ENCODE results near the gene CSNK2B.

The CSNK2B gene

DNA sequence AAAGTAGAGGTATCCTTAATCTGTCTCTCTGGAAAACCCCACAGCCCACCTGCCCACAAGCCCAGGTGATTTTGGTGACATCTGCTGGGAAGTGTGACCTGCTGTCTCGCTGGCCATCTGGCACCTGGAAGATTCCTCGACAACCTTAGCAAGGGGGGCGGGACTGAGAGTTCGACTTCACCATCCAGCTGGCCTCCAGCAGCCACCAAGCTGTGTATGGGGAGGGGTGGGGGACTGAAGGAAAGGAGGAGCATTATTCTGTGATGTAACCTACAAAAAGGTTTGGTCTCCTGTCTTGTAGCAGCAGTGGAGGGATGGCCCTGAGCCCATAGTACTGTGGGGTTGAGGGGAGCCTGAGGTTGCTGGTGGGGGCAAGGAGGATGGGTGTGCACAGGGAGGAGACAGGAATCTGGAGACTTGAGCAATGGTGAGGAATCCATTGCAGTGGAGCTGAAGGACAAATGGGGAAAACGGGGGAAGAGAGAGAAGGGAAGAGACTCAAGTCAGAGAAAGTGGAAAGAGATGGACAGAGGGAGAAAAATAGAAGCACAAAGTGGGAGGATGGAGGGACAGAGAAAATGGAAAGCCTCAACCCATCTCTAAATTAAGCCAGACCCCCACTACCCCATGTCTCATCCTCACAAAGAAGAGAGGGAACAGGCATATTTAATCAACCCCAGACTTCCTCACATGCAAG, 44.8 kb downstream of the CSNK2B start:
- FAIRE-seq, result no peak
- no peak for DNase-seq (ENCODE audit: low spot score)

DNA sequence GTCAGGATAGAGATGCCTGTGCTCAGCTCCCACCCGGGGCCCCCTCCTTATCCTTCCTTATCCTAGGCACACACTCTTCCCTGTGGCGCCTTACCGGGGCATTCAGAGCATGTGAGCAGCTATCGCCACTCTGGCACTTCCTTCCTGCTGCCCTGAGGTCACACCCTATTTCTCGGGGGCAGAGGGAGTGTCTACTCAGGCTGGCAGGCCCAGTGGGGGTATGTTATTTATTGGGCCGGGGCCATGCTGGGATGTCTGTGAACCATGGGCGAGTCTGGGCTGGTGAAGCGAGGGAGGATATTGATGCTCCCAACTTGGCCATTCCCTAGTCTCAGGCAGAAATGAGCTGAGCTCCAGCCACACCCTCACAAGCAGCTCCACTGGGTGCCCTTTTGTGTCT, 45.4 kb downstream of the CSNK2B start:
- FAIRE-seq (no peak), DNase-seq (ENCODE audit: low spot score) (no peak)

DNA sequence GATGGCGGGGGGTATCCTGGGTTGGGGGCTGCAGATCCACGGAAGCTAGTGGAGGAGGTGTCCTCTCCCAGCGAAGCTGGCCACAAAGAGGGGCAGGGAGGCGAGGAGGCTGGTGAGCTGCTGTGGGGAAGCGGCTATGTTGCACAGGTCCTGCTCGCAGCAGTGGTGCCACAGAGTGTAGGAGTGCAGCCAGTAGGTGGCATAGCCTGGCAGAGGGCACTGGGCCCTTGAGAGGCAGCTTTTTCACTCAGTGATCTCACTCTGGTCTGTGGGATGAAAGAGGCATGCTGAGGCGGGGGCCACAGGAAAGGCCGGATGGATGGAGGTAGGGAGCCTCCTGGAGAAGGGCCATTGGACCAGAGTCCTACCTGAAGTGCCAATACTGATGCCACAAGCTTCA, 46.4 kb downstream of the CSNK2B start:
- no peak for FAIRE-seq
- no peak for DNase-seq (ENCODE audit: low spot score)

DNA sequence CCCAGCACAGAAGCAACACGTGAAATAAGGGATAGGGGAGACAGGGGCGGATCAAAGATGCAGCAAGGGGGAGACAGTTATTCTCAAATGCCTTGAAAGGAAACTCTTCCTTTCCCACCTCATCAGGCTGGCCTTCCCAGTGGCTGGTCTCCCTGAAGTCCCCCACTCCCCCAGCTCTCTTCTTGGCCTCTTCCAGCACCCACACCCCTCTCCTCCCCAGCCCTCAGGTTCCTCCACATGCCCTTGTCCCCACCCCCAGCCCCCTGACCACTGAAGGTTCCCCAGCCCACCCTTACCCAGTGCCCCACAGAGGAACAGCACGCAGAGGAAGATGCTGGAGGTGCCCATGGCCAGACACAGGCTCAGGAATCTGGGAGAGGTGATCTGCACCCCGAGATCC, 47.6 kb downstream of the CSNK2B start:
- DNase-seq (ENCODE audit: low spot score) (no peak), FAIRE-seq (no peak)

DNA sequence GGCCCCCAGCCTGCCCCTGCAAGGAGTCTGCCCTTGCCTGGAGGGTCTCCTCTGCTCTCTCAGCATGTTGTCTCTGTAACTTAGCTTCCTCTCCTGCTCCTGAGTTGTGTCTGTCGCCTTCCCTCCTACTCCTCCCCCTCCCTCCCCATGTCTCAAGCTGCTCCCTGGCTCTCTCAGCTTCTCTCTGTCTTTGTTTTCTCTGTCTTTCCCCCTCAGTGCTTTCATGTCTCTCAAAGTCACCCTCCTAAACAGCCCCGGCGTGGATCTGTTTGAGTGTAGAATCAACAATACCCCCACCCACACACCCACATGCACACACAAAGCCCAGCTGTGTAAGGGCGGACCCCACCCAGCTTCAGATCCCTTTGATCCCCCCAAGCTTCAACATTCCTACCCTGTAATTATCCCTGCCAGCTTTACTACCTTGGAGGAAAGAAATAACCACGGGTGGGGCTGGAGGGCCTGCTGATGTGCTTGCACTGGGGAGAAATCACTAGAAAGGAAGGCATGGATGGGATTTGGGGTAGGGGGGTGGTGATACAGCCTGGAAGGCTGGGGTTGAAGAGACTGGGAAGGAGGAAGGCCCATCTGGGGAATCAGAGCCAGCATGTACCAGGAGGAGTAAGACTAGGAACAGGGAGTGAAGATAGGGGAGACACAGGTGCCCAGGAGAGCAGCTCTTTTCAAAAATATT, 48.3 kb downstream of the CSNK2B start:
- no peak for FAIRE-seq
- no peak for DNase-seq (ENCODE audit: low spot score)

DNA sequence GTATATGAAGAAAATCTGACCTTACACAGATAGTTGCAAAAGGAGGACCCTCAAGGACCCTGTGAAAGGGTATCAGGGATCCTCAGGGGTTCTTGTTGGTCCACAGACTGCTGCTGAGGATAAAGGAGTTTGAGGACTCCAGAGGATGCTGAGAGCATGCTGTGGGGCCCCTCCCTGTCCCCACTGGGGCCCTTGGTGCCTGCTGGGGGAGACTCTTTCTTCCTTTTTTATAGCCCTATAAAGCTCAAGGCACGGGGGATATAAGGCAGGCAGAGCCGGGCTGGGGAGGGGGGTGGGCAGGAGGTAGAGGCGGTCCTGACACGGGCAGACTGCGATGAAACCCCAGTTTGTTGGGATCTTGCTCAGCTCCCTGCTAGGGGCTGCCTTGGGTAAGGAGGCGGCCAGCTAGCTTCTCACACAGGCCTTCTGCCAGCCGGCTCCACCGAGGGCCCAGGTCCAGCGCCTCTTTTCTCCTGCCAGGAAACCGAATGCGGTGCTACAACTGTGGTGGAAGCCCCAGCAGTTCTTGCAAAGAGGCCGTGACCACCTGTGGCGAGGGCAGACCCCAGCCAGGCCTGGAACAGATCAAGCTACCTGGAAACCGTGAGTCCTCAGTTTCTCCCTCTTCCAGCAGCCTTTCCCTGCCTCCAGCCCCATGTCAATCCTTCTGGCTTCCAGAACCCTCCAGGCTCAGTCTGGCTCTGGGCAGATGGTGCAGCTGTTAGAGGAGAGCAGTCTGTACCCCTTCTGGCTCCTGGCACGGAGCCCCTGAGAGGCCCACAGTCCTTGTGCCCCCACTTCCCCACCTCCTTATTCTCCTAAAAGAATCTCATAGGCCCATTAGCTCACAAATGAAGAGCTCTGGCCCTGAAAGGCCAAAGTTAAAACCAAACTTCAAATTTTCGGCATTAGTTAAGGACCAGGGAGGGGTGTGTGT, 49.4 kb downstream of the CSNK2B start, which contains the start of gene LY6G6D:
Gene LY6G6D (plus strand): TSS at position 327 of the 937 bp plus-strand sequence. CDS start 8 bp downstream, at position 335.
- no peak for DNase-seq (ENCODE audit: low spot score)
- no peak for FAIRE-seq

DNA sequence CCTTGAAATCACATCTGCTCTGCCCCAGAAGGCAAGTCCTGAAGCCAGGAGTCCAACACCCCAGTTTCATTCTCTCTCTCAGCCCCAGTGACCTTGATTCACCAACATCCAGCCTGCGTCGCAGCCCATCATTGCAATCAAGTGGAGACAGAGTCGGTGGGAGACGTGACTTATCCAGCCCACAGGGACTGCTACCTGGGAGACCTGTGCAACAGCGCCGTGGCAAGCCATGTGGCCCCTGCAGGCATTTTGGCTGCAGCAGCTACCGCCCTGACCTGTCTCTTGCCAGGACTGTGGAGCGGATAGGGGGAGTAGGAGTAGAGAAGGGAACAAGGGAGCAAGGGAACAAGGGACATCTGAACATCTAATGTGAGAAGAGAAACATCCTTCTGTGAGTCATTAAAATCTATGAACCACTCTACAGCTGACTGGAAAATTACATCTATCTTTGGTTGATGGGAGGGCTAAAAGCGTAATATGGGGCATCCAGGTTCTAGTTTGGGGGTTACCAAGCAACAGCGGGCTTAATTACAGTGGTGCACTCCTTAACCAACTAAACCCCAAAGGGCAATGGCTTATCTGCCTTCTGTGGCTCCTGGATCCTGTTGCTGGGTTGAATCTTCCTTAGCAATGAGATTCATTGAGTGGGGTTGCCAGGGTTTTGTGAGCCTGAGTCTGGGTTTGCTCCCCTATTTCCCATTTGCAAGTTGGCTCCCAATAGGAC, 51.8 kb downstream of the CSNK2B start:
- no peak for FAIRE-seq
- no peak for DNase-seq (ENCODE audit: low spot score)

DNA sequence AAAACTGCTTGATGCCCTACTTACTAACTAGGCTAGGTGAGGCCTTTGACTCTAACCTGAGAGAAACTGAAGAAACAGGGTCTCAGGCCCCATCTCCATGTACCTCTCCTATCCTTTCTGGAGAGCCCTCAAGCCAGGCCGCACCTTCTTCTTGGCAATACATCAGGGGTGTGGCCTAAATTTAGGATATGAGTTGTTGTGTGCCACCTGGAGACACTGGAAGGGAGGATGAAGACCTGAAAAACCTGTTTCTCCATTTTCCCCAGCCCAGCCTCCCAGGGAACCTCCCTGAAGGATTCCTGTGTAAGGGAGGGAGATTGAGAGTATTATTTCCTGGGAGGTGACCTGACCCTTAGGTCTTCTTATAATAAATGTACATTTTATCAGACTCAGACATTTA, 52.4 kb downstream of the CSNK2B start:
- DNase-seq (ENCODE audit: low spot score), result no peak
- no peak for FAIRE-seq

DNA sequence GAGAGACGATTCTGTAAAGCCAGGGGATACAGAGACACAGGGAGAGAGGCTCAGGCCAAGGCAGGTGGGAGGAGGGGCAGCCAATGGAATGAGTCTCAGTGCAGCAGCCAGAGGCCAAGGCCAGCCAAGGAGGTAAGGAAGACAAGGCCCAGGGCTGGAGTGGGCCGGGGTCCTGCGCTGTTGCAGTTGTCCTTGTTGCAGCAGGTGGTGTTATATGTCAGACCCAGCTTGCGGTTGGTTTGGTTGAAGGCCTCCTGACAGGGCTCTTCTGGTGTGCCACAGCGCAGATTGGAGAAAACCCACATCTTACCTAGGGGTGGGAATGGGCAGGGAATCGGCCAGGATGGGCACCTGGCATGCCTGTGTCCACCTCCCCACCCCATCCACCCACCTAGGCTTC, 53.1 kb downstream of the CSNK2B start:
- FAIRE-seq (no peak), DNase-seq (ENCODE audit: low spot score) (no peak)
